GM21381 (cell line): ENCODE data around the gene CSRNP2.
"Not testable (repeated sequence)": the region's sequence is repeated elsewhere in the genome, so short reads cannot be mapped to it uniquely, and the experiment has no call there.

Experiments
- ATAC-seq: cut with Tn5 transposase; IDR thresholded peaks from one replicate; pipeline ENCODE4 v1.9.1; 2021; ENCODE audit warnings: mild to moderate bottlenecking, moderate library complexity; ENCODE audit not compliant: unreplicated experiment

Gene CSRNP2

GRCh38 chr12:51078866-51079265 lies 4.5 kb downstream of the CSRNP2 start:
- not testable (repeated sequence) for ATAC-seq

DNA sequence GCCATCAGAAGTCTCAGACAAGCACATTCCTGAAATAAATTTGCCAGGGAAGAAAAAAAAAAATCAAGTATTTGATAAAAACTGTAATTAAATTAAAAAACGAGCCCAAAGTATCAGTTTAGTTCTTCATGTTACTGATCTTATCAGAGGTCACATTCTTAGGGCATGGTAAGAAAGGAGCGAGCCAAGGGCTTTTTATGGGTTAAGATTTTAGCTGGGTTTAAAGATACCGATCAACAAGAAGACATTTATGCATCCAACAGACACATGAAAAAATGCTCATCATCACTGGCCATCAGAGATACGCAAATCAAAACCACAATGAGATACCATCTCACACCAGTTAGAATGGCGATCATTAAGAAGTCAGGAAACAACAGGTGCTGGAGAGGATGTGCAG lies 5.0 kb downstream of the CSRNP2 start:
- not testable (repeated sequence) for ATAC-seq

- ATAC-seq: no peak
Measured at GRCh38 chr12:51077930-51078329, 5.5 kb downstream of the CSRNP2 start.

DNA sequence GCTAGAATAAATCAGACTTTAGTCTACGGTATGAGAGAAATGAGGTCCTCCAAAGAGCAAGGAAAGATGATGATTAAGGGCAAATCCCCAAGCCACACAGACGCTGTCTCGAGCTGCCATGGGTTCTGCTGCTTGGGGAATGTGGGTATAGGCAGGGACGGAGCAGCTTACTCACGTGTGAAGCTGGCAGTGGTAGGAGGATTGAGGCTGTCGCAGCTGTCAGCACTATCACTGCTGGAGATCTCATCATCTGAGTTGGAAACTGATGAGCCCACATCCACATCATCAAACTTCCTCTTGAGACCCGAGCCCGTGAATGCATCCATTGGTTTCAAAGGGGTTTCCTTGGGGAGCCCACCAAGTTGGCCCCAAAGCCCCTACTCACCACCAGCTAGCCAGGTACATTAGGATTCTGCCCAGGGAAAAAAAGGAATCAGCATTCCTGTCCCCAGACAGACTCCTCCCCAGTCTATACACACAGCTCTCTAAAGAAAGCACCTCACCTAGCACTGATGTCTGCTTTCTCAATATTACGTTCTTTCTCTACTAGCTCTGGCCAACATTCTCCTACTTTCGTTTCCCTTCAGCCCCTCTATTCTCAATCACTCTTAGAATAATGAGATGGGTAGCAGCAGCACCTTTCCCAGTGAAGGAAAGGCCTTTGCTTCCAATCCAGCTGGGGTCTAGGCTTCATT lies 7.0 kb downstream of the CSRNP2 start:
- no peak for ATAC-seq

GRCh38 chr12:51075390-51075789 lies 8.0 kb downstream of the CSRNP2 start:
- ATAC-seq: no peak

DNA sequence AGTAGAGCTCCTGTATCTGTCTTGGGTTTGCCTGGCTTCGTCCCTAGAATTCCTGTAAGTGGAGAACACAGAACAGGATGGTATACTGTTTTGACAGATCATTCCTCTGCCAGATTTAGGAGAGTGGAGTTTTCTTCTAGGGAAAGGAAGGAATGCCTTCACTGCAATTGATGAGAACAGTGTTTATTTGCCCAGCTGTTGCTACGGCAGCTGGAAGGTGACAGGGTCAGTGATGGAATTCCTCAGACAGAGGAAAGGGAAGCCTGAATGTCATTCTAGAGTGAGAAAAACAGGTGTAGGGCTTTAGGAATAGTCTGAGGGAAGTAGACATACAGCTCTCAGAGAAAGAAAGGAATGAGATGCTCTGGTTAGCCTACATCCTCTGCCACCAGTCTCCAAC lies 11.7 kb downstream of the CSRNP2 start:
- no peak for ATAC-seq

DNA sequence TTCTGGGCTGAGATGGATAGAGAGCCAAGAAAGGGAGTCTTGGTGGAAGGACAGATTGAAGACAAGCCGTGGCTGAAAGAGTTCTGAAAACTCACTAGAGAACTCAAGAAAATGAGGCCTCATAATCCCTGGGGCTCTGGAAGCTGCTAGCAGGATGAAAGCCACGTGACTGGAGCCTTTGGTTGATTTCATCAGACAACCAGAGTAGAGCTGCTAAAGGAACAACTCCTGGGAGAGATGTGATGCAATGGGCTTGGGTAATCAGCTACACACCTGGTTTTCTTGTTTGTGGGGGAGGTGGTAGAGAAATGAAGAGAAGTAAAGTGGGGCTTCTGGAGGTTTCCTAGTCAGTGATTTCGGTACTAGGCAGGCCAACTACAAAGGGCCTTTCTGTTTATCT lies 13.4 kb downstream of the CSRNP2 start:
- no peak for ATAC-seq

DNA sequence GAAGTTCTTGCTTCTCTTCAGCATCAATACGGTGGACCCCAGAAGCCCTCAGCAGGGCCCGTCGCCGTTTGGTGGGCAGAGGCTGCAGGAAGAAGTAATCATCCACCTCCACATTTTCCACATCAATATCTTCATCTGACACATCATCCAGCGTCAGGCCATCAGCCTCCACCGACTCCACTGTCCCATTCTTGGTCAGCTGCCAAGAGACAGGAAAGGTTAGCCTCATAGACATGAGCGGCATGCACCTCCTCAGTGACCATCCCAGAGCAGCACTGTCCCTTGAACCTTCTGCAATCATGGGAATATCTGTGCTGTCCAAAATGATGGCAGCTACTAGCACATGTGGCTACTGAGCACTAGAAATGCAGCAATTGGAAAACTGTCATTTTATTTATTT lies 15.6 kb downstream of the CSRNP2 start:
- ATAC-seq: no peak

DNA sequence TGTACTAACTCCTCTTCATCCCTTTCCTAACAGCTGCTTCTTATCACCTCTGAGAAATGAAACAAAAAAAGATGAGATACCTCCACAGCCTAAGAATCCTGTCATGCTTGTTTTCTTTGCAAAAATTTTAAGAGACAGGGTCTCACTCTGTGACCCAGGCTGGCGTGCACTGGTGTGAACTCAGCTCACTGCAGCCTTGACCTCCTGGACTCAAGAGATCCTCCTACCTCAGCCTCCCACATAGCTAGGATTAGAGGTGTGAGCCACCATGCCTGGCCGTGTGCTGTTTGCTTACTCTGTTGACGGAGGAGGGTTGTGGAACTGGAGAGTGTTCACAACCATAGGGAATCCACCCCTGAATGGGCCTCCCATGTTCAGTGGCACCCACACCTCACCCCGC lies 16.2 kb downstream of the CSRNP2 start:
- no peak for ATAC-seq

- no peak for ATAC-seq
Measured at GRCh38 chr12:51065530-51065929, 17.9 kb downstream of the CSRNP2 start.

- ATAC-seq: no peak
Measured at GRCh38 chr12:51062631-51063397, 20.6 kb downstream of the CSRNP2 start.

- no peak for ATAC-seq
Measured at GRCh38 chr12:51059086-51059485, 24.3 kb downstream of the CSRNP2 start.

DNA sequence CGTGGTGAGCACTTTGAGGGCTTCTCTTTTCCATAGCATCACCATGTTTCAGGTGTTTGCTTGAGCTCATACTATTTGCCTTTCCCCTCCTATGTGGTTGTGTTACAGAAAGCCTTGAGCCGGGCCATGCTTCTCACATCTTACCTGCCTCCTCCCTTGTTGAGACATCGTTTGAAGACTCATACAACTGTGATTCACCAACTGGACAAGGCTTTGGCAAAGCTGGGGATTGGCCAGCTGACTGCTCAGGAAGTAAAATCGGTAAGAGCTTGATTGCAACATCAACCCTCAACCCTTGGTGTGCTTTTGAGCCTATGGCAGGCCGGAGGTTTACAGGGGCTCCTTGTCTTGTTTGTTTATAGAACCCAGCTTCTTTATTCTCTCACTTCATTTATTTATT lies 27.2 kb downstream of the CSRNP2 start:
- no peak for ATAC-seq

DNA sequence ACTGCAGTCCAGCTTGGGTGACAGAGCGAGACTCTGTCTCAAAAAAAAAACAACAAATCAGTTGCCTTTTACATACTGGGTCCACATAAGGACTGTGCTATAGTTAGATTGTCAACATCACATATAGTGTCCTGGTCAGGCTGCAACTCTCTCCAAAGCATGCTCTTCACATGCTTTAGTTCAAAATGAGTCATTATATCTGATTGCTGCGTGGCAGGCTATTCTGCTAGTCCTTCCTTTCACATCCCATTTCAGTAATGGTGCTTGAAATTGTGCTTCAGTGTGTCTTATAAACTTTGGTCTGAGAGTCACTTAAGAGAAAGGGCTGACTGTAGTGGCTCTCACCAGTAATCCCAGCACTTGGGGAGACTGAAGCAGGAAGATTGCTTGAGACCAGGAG lies 28.3 kb downstream of the CSRNP2 start:
- ATAC-seq: no peak

- no peak for ATAC-seq
Measured at GRCh38 chr12:51051787-51052186, 31.6 kb downstream of the CSRNP2 start.

DNA sequence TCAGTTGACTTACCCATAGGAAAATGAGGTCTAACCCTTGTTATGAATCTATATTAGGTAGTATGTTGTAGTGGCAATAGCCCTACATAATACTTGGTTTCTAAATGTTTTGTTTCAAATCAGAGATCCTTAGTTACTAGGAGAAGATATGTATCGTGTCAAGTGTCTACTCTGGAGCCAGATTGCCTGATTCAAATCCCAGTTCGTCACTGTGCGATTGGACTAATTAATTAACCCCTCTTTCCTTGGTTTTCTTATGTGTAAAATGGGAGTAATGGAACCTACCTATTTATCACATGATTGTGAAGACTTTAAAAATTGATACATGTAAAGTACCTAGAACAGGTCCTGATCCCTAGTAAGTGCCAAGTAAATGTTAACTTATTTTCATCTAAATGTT lies 33.9 kb downstream of the CSRNP2 start:
- no peak for ATAC-seq

- no peak for ATAC-seq
Measured at GRCh38 chr12:51048661-51049251, 34.6 kb downstream of the CSRNP2 start.

DNA sequence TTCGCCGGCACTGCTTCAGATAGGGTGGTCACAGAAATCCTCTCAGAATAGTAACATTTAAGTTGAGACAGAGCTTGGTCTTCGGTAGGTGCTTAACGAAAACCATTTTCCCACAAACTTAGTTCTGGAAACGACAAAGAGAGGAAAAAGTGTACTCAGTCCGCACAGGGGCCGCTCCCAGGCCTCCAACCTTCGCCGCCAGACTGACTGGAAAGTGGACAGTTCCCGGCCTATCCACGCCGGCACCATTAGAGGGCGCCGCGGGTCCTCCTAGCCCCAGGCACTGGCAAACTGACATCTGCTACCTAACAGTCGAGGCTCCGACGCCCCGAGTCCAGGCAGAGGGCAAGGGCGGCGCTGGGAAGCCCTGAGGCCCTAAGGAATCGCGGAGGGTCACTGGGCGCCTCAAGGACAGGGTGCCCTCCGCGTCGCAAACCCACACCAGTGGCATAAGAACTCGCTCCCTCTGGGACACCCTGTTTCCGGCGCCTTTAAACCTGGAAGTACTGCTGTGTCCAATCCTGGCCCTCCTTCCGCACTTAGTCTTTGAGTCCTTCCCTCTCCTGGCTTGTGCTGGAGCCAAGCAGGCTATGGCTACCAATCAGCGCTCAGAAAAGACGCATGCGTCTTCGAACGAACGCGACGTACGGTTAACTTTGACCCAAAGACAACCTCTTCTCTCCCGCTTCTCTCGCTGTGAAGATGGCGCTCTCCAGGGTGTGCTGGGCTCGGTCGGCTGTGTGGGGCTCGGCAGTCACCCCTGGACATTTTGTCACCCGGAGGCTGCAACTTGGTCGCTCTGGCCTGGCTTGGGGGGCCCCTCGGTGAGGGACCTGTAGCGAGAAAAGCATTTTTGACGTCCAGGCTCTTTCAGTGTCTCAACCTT lies 35.5 kb downstream of the CSRNP2 start, which contains the start of gene LETMD1:
TSS of gene LETMD1 (plus strand) at position 673 of the 886 bp plus-strand sequence. CDS start at position 703, 30 bp downstream.
- ATAC-seq: peak; percentile 95

DNA sequence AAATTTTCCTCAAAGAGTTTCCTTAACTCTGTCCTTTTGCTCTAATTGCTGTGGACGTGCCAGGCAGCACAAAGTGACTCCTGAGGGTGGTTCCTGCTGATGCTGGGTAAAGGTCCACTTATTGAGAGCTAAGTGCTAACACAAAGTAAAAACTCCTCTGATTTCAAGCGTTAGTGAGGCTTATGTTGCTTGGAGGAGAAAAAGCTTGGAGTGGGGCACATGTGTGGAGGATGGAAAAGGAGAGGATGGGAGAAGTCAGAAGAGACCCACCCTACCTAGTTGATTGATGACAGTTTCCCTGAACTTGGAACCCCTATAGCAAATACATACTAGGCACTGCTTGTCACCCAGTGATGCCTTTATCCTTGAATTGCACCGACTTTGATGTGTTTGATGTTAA lies 47.1 kb downstream of the CSRNP2 start:
- ATAC-seq: no peak

DNA sequence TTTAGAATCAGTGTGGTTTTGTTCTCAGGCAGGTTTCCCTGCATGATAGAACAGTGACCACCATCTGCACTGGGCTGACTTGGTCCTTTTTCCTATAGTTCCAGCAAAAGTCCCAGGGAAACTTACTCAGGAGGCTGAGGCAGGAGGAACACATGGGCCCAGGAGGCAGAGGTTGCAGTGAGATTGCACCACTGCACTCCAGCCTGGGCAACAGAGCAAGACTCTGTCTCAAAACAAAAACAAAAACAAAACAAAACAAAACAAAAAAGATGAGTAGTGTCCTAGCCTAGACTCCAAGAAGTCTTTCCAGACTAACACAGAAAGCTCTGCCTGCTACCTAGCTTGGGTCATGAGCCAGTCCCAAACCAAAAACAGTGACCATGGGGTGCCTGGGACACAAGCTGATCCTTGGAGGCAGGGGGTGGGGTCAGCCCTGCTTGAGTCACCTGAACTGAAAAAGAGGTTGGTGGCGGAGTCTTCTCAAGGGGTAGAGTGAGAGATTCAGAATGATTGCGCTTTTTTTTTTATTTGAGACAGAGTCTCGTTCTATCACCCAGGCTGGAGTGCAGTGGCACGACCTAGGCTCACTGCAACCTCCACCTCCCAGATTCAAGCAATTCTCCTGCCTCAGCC lies 49.8 kb downstream of the CSRNP2 start:
- ATAC-seq: no peak

DNA sequence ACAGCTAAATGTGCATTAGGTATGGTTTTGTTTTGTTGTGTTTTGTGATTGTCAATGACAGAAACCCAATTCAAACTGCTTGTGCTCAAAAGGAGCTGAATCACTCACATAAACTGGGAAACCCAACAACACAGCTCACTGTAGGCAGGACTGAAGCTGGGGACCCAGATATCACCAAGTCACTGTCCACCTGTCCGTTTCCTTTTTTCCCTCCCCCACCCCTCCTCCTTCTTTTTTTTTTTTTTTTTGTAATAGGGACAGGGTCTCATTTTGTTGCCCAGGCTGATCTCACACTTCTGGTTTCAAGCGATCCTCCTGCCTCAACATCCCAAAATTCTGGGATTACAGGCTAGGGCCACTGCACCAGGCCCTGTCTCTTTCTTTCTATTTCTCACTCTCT lies 50.3 kb downstream of the CSRNP2 start:
- no peak for ATAC-seq
